Measurements from ENCODE around the gene AKR7A2.
"Not testable (repeated sequence)": the region's sequence is repeated elsewhere in the genome, so short reads cannot be mapped to it uniquely, and the experiment has no call there.

The AKR7A2 gene

DNA sequence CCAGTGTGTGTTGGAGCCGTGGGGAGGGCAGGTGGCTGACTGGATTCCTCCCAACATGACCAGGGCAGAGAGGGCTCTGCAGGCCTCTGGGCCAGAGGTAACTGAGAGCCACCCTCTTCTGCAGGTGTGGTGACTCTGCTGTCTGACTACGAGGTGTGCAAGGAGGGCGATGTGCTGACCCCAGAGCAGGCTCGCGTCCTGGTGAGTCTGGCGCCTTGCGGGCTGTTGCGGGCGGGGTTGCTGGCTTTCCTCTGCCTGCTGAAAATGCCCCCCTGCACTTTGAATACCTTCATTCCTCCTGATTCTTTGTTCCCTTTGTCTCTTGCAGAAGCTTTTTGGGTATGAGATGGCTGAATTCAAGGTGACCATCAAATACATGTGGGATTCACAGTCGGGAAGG lies 53.6 kb downstream of the AKR7A2 start:
- no peak overlapping the region for H3K4me3 ChIP-seq (ENCODE audit: low read depth, low read length)
- no peak for DNase-seq (ENCODE audit: low read depth)
- TF ChIP-seq CTCF (IDR thresholded peaks at IDR 0.05; ENCODE audit: low read depth, low read length, missing control alignments), result no peak

DNA sequence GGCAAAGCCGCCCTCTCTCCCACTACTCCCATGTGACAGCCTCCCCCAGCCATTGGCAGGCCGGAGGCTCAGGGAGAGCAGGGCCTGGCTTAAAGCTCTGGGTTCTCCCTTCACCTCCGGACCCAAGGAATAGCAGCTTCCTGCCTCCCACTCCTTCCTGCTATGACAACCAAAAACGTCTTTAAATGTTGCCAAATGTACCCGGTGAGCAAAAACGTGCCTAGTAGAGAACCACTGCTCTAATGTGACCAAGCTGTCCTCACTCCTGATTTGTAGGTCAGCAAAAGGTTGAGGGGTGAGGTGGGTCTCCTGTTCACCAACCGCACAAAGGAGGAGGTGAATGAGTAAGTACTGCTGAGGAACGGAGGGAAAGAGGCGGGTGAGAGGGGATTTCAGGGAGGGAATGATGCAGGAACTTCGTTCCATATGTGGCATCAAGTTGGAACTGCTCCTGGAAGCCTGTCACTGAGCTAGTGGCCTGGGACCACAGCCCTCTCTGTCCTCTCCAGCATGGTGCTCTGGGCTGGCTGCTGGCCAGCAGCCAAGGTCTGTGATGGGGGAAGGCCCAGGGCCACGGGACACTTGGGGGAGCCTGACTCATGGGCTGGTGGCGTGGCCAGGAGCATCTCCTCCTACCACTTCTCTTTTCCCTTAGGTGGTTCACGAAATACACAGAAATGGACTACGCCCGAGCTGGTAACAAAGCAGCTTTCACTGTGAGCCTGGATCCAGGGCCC lies 54.6 kb downstream of the AKR7A2 start:
- no peak overlapping the region for H3K4me3 ChIP-seq (ENCODE audit: low read depth, low read length)
- TF ChIP-seq CTCF (IDR thresholded peaks at IDR 0.05; ENCODE audit: low read depth, low read length, missing control alignments), result no peak
- no peak for DNase-seq (ENCODE audit: low read depth)

DNA sequence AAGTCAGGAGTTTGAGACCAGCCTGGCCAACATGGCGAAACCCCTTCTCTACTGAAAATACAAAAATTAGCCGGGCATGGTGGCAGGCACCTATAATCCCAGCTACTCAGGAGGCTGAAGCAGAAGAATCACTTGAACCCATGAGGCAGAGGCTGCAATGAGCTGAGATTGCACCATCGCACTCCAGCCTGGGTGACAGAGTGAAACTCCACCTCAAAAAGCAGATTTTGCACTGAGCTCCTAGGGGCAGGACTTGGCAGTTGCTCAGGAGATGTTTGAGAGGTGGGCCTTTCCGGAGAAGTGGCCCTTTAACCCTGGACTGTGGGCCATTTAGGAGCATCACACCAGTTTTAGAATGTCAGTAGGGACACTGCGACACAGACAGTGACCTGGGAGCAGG lies 55.6 kb downstream of the AKR7A2 start:
- not testable (repeated sequence) for H3K4me3 ChIP-seq (ENCODE audit: low read depth, low read length); DNase-seq (ENCODE audit: low read depth)

GRCh38 chr1:19255288-19255687 lies 56.7 kb downstream of the AKR7A2 start:
- DNase-seq (ENCODE audit: low read depth), result no peak
- no peak for TF ChIP-seq CTCF (IDR thresholded peaks at IDR 0.05; ENCODE audit: low read depth, low read length, missing control alignments)
- H3K4me3 ChIP-seq (ENCODE audit: low read depth, low read length), result no peak overlapping the region

DNA sequence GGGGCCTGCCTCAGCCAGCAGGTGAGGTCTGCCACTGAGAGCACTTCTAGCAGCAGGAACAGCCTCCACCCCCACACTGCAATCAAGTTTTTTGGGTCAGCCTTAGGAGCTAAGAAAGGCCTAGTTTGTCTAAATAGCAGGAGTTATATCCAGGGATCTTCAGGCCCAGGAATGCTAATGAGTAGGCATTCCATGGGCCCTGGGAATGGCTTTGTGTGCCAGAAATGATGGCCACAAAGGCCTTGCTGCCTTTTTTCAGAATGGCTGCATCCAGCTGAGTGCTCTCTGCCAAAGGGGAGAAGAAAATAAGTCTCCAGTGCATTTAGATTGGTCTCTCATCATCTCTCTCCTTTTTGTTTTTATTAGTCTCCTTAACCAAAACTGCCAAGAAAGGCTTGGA lies 57.5 kb downstream of the AKR7A2 start:
- no peak for DNase-seq (ENCODE audit: low read depth)
- no peak overlapping the region for H3K4me3 ChIP-seq (ENCODE audit: low read depth, low read length)
- TF ChIP-seq CTCF (IDR thresholded peaks at IDR 0.05; ENCODE audit: low read depth, low read length, missing control alignments), result no peak
